Thyroid gland (tissue), 4 donors: Measurements from ENCODE around the gene ALCAM.

Source experiments
- CTCF ChIP-seq, 6 experiments: fragments of 200-600 bp in 3 of 6; fragments of 450-650 bp in 3 of 6; sonication (generic) in 3 of 6; IDR thresholded peaks; one replicate each; pipeline ENCODE4 v1.5.1; 2016 to 2019; ENCODE audit warnings: antibody characterized with exemption in 6 of 6, mild to moderate bottlenecking in 2 of 6, inconsistent platforms in 1 of 6, moderate library complexity in 1 of 6
- POLR2A ChIP-seq, 2 donors: fragments of 450-650 bp; IDR thresholded peaks; one replicate each; pipeline ENCODE4 v1.6.1; 2017; ENCODE audit warnings: antibody characterized with exemption in 2 of 2, mild to moderate bottlenecking in 2 of 2, moderate library complexity in 1 of 2

DNA sequence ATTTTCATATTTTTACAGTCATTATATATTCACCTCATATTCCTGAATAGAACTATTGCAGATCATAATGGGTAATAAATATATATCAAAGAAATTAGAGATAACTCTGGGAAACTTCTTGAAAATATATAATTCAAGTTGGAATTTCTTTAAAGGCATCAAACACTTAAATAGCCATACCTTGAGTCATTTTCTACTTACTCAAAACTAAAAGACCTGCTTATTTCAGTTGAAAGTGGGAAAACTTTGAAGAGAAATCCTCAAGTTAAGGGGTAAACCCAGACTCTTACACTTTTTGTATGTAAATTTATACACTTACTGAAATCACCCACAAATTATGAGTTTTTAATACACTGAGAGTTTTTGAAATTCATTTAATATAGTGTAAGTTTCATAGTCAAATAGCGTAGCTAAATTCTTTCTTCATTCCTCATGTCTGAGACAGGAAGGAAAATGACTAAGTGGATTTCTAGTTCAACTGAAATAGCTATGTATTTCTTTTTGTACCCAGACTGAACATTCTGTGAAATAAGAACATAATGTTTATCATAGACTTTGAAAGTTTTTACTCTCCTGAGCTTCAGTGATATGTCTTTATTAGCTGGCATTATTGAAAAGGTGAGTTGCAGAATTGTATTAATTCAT lies 4.6 kb upstream of the ALCAM start:
- no peak for TF ChIP-seq CTCF (IDR thresholded peaks at IDR 0.05)
- no peak for TF ChIP-seq POLR2A (IDR thresholded peaks at IDR 0.05)
